Activated naive CD8-positive, alpha-beta T cell treated with anti-CD3 and anti-CD28 coated beads, Interleukin-2, amount 10 ng/mL, durations not matched to agents 7 days and 5 days (primary cell): ENCODE results near the gene MYO1D. TPM values are rescaled to one million over a fixed set of nuclear protein-coding genes. Genes with fewer than 3 reads are reported as not detected.
A peak's percentile ranks its signal among the peaks of the same experiment; 100 is the strongest.
"Not testable (repeated sequence)": the region's sequence is repeated elsewhere in the genome, so short reads cannot be mapped to it uniquely, and the experiment has no call there.

Experiments used
- ATAC-seq: fragments of 150-1000 bp; cut with Tn5 transposase; one replicate; pipeline ENCODE4 v1.10.0; 2021; ENCODE audit warnings: low read depth, moderate library complexity
- POLR2A ChIA-PET: fragments of 350-600 bp; sonication (Branson Sonifier 250); formaldehyde crosslinking; loops from one replicate; lab custom pipeline; 2021; ENCODE audit warnings: antibody characterized with exemption; lab: Charles Lee
- DNase-seq: peaks from one replicate; pipeline ENCODE4 v3.0.0; 2021
- H3K27ac Mint-ChIP-seq: one replicate; pipeline ENCODE4 v1.8.0; 2022; ENCODE audit warnings: mild to moderate bottlenecking, mixed read lengths
- H3K27me3 Mint-ChIP-seq: one replicate; pipeline ENCODE4 v1.8.0; 2022; ENCODE audit warnings: mild to moderate bottlenecking, moderate library complexity, mixed read lengths
- H3K36me3 Mint-ChIP-seq: one replicate; pipeline ENCODE4 v1.8.0; 2021; ENCODE audit warnings: mild to moderate bottlenecking, mixed read lengths
- H3K4me1 Mint-ChIP-seq: one replicate; pipeline ENCODE4 v1.8.0; 2021; ENCODE audit warnings: mixed read lengths
- H3K4me3 Mint-ChIP-seq: one replicate; pipeline ENCODE4 v1.8.0; 2022; ENCODE audit warnings: mild to moderate bottlenecking, moderate library complexity, mixed read lengths
- H3K9me3 Mint-ChIP-seq: one replicate; pipeline ENCODE4 v1.8.0; 2021; ENCODE audit warnings: mixed read lengths
- total RNA-seq, 2 experiments: library from RNA; stranded (reverse); gene quantifications; one replicate each; pipeline ENCODE4 v1.2.3, GENCODE V29; 2021

MYO1D gene
- total RNA-seq, 2 experiments from 2014 or later, result 5.5 to 9.0 TPM

- peaks cover 30% of the 10 kb centered on the region for H3K36me3 Mint-ChIP-seq
- H3K27ac Mint-ChIP-seq, result not testable (repeated sequence)
Measured at GRCh38 chr17:32450379-32450778, 426.5 kb downstream of the MYO1D start.

GRCh38 chr17:32449963-32450362 is 427.0 kb downstream of the MYO1D start:
- Mint-ChIP-seq H3K27me3 (no peaks in the 10 kb centered on the region), H3K4me1 (peaks cover 28% of the 10 kb centered on the region), H3K9me3 (no peaks in the 10 kb centered on the region), H3K4me3 (no peak overlapping the region), H3K36me3 (peaks cover 27% of the 10 kb centered on the region), H3K27ac (no peak overlapping the region)
- ATAC-seq (no peak), DNase-seq (no peak)
- POLR2A ChIA-PET, result no interaction called here

More at GRCh38 chr17:32450379-32450778, 426.5 kb downstream of the MYO1D start:
- H3K27me3 Mint-ChIP-seq, DNase-seq, H3K9me3 Mint-ChIP-seq, H3K4me3 Mint-ChIP-seq, ATAC-seq, POLR2A ChIA-PET: not testable (repeated sequence)
- peaks cover 29% of the 10 kb centered on the region for H3K4me1 Mint-ChIP-seq

- Mint-ChIP-seq H3K36me3 (peaks cover 18% of the 10 kb centered on the region), H3K4me1 (peaks cover 34% of the 10 kb centered on the region), H3K27ac (no peak overlapping the region), H3K9me3 (no peaks in the 10 kb centered on the region), H3K27me3 (peaks cover 14% of the 10 kb centered on the region), H3K4me3 (no peak overlapping the region)
- no peak for ATAC-seq
- no peak for DNase-seq
- POLR2A ChIA-PET, result no interaction called here
Measured at GRCh38 chr17:32446949-32447348, 430.0 kb downstream of the MYO1D start.

- Mint-ChIP-seq H3K9me3 (no peaks in the 10 kb centered on the region), H3K27ac (no peak overlapping the region), H3K27me3 (peaks cover 24% of the 10 kb centered on the region), H3K36me3 (peaks cover 18% of the 10 kb centered on the region), H3K4me1 (peaks cover 36% of the 10 kb centered on the region), H3K4me3 (peak overlapping the region; percentile 88)
- POLR2A ChIA-PET, result interaction anchor here (0.6 kb wide), 1 partner anchor 10 kb away, joined by 8 read pairs; no protein-coding TSS in a partner anchor
- no peak for ATAC-seq
- DNase-seq, result no peak
Measured at GRCh38 chr17:32445971-32446370, 431.0 kb downstream of the MYO1D start.

- peaks cover 25% of the 10 kb centered on the region for H3K27me3 Mint-ChIP-seq
- no peaks in the 10 kb centered on the region for H3K9me3 Mint-ChIP-seq
- POLR2A ChIA-PET, result interaction anchor here (0.7 to 1.6 kb wide), 4 partner anchors 41 to 192 kb away, joined by 3 to 7 read pairs (median 4); no protein-coding TSS in a partner anchor
- H3K27ac Mint-ChIP-seq, result peak overlapping the region; percentile 73
- peak overlapping the region; percentile 88 for H3K4me3 Mint-ChIP-seq
- ATAC-seq (no peak), DNase-seq (no peak)
- H3K4me1 Mint-ChIP-seq, result peaks cover 38% of the 10 kb centered on the region
- H3K36me3 Mint-ChIP-seq, result peaks cover 16% of the 10 kb centered on the region
Measured at GRCh38 chr17:32445497-32445896, 431.4 kb downstream of the MYO1D start.

- ATAC-seq, result peak; percentile 12
- H3K27me3 Mint-ChIP-seq, result peaks cover 25% of the 10 kb centered on the region
- POLR2A ChIA-PET, result interaction anchor here (0.5 to 1.6 kb wide), 11 partner anchors 13 to 319 kb away, joined by 3 to 7 read pairs (median 3); partner anchors contain the start of gene C17orf75
- no peak for DNase-seq
- peaks cover 37% of the 10 kb centered on the region for H3K4me1 Mint-ChIP-seq
- peak overlapping the region; percentile 73 for H3K27ac Mint-ChIP-seq
- H3K36me3 Mint-ChIP-seq, result peaks cover 15% of the 10 kb centered on the region
- no peaks in the 10 kb centered on the region for H3K9me3 Mint-ChIP-seq
- peak overlapping the region; percentile 88 for H3K4me3 Mint-ChIP-seq
Measured at GRCh38 chr17:32445074-32445415, 431.9 kb downstream of the MYO1D start.

- POLR2A ChIA-PET, result interaction anchor here (0.5 to 1.6 kb wide), 16 partner anchors 10 to 318 kb away, joined by 3 to 7 read pairs (median 3); partner anchors contain the start of gene C17orf75
- H3K4me1 Mint-ChIP-seq, result peaks cover 34% of the 10 kb centered on the region
- peak; percentile 96 for ATAC-seq
- H3K4me3 Mint-ChIP-seq, result peak within 1 kb of the TSS; percentile 88
- H3K36me3 Mint-ChIP-seq, result peaks cover 10% of the 10 kb centered on the region
- peaks cover 25% of the 10 kb centered on the region for H3K27me3 Mint-ChIP-seq
- H3K9me3 Mint-ChIP-seq, result no peaks in the 10 kb centered on the region
- H3K27ac Mint-ChIP-seq, result peak within 1 kb of the TSS; percentile 74
- peak; percentile 100 for DNase-seq
Measured at GRCh38 chr17:32444301-32445073, 432.4 kb downstream of the MYO1D start, which contains the start of gene PSMD11. Gene PSMD11, plus strand, starts transcription at chr17:32444510. Its CDS starts 14 bp downstream, at chr17:32444524.

GRCh38 chr17:32443827-32444300 is 433.1 kb downstream of the MYO1D start:
- Mint-ChIP-seq H3K9me3 (no peaks in the 10 kb centered on the region), H3K27ac (peak overlapping the region; percentile 74), H3K27me3 (peaks cover 25% of the 10 kb centered on the region), H3K36me3 (peaks cover 9% of the 10 kb centered on the region), H3K4me3 (peak overlapping the region; percentile 88), H3K4me1 (peaks cover 33% of the 10 kb centered on the region)
- ATAC-seq (no peak), DNase-seq (no peak)
- POLR2A ChIA-PET, result interaction anchor here (0.9 to 1.6 kb wide), 11 partner anchors 9 to 191 kb away, joined by 3 to 7 read pairs (median 3); partner anchors contain the start of gene C17orf75

Other genes starting within 250 kb of the MYO1D start
- gene TMEM98, start 51.0 kb upstream of the MYO1D start, total RNA-seq, result not detected
- gene SPACA3, start 114.7 kb upstream of the MYO1D start, total RNA-seq, result not detected